Hindlimb muscle (tissue), 1 donor: ENCODE results near the gene ARPC1A. TPM values are rescaled to one million over a fixed set of nuclear protein-coding genes. Genes with fewer than 3 reads are reported as not detected.
"Not testable (repeated sequence)": the region's sequence is repeated elsewhere in the genome, so short reads cannot be mapped to it uniquely, and the experiment has no call there.

Source experiments
- DNase-seq: peaks from one replicate; pipeline ENCODE4 v3.0.0-alpha.2; 2013
- polyA plus RNA-seq: library from polyadenylated mRNA; unstranded; fragments of 120-200 nt; gene quantifications from one replicate; pipeline ENCODE4 v1.2.1, GENCODE V29; 2013; ENCODE audit not compliant: insufficient read length

The ARPC1A gene
- polyA plus RNA-seq, 1 donor: 59.5 TPM

- DNase-seq: no peak
Measured at GRCh38 chr7:99371376-99371920, 45.8 kb downstream of the ARPC1A start.

GRCh38 chr7:99372275-99373090 lies 46.8 kb downstream of the ARPC1A start:
- DNase-seq: no peak

GRCh38 chr7:99373091-99374066 lies 47.7 kb downstream of the ARPC1A start:
- DNase-seq: no peak

GRCh38 chr7:99374111-99375064 lies 48.7 kb downstream of the ARPC1A start, which contains the start of gene ARPC1B:
ARPC1B (plus strand) TSS chr7:99374730; CDS start chr7:99385715, 10,985 bp downstream.
- peak; percentile 64 for DNase-seq

GRCh38 chr7:99375070-99375807 lies 49.5 kb downstream of the ARPC1A start:
- peak; percentile 80 for DNase-seq

GRCh38 chr7:99379043-99379577 lies 53.4 kb downstream of the ARPC1A start:
- DNase-seq: peak; percentile 72

GRCh38 chr7:99379693-99380031 lies 54.0 kb downstream of the ARPC1A start:
- DNase-seq: not testable (repeated sequence)

- peak; percentile 40 for DNase-seq
Measured at GRCh38 chr7:99380032-99380822, 54.5 kb downstream of the ARPC1A start.

GRCh38 chr7:99380823-99381663 lies 55.3 kb downstream of the ARPC1A start:
- no peak for DNase-seq

- DNase-seq: no peak
Measured at GRCh38 chr7:99381664-99382075, 56.0 kb downstream of the ARPC1A start.

- DNase-seq: no peak
Measured at GRCh38 chr7:99383203-99383602, 57.5 kb downstream of the ARPC1A start.

GRCh38 chr7:99383791-99384370 lies 58.2 kb downstream of the ARPC1A start:
- DNase-seq: no peak

GRCh38 chr7:99384523-99384922 lies 58.8 kb downstream of the ARPC1A start:
- no peak for DNase-seq

- DNase-seq: no peak
Measured at GRCh38 chr7:99385564-99385963, 59.9 kb downstream of the ARPC1A start.

GRCh38 chr7:99386584-99387238 lies 61.0 kb downstream of the ARPC1A start:
- no peak for DNase-seq

GRCh38 chr7:99387239-99387635 lies 61.5 kb downstream of the ARPC1A start:
- DNase-seq: not testable (repeated sequence)

- DNase-seq: no peak
Measured at GRCh38 chr7:99387912-99388311, 62.2 kb downstream of the ARPC1A start.

- DNase-seq: no peak
Measured at GRCh38 chr7:99389772-99390171, 64.1 kb downstream of the ARPC1A start.
